ENCODE results near the gene HMGB4. TPM values are rescaled to one million over a fixed set of nuclear protein-coding genes. Genes with fewer than 3 reads are reported as not detected.

HMGB4 gene
- total RNA-seq, 1 donor from 2014 or later, result not detected

- peaks cover 25% of the 10 kb centered on the region for H3K9me3 Mint-ChIP-seq (ENCODE audit: low read depth)
- H3K36me3 Mint-ChIP-seq (ENCODE audit: low read depth), result no peaks in the 10 kb centered on the region
- no peak overlapping the region for H3K27ac Mint-ChIP-seq (ENCODE audit: unreplicated experiment)
- H3K4me3 Mint-ChIP-seq (ENCODE audit: unreplicated experiment), result no peak overlapping the region
- H3K4me1 Mint-ChIP-seq (ENCODE audit: low read depth), result no peaks in the 10 kb centered on the region
- TF ChIP-seq, protein P1, sequence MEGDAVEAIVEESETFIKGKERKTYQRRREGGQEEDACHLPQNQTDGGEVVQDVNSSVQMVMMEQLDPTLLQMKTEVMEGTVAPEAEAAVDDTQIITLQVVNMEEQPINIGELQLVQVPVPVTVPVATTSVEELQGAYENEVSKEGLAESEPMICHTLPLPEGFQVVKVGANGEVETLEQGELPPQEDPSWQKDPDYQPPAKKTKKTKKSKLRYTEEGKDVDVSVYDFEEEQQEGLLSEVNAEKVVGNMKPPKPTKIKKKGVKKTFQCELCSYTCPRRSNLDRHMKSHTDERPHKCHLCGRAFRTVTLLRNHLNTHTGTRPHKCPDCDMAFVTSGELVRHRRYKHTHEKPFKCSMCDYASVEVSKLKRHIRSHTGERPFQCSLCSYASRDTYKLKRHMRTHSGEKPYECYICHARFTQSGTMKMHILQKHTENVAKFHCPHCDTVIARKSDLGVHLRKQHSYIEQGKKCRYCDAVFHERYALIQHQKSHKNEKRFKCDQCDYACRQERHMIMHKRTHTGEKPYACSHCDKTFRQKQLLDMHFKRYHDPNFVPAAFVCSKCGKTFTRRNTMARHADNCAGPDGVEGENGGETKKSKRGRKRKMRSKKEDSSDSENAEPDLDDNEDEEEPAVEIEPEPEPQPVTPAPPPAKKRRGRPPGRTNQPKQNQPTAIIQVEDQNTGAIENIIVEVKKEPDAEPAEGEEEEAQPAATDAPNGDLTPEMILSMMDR (IDR thresholded peaks at IDR 0.05), result no peak
- no peak for DNase-seq (ENCODE audit: low spot score)
- H3K27me3 Mint-ChIP-seq (ENCODE audit: low read depth), result no peaks in the 10 kb centered on the region
Observed at GRCh38 chr1:33823830-33824229, 40.0 kb upstream of the HMGB4 start.

- no peaks in the 10 kb centered on the region for H3K27me3 Mint-ChIP-seq (ENCODE audit: low read depth)
- TF ChIP-seq, protein P1 (IDR thresholded peaks at IDR 0.05), result no peak
- H3K4me1 Mint-ChIP-seq (ENCODE audit: low read depth), result no peaks in the 10 kb centered on the region
- no peak for DNase-seq (ENCODE audit: low spot score)
- no peak overlapping the region for H3K4me3 Mint-ChIP-seq (ENCODE audit: unreplicated experiment)
- H3K36me3 Mint-ChIP-seq (ENCODE audit: low read depth), result no peaks in the 10 kb centered on the region
- H3K9me3 Mint-ChIP-seq (ENCODE audit: low read depth), result peaks cover 30% of the 10 kb centered on the region
- H3K27ac Mint-ChIP-seq (ENCODE audit: unreplicated experiment), result no peak overlapping the region
Observed at GRCh38 chr1:33824321-33824720, 39.6 kb upstream of the HMGB4 start.

DNA sequence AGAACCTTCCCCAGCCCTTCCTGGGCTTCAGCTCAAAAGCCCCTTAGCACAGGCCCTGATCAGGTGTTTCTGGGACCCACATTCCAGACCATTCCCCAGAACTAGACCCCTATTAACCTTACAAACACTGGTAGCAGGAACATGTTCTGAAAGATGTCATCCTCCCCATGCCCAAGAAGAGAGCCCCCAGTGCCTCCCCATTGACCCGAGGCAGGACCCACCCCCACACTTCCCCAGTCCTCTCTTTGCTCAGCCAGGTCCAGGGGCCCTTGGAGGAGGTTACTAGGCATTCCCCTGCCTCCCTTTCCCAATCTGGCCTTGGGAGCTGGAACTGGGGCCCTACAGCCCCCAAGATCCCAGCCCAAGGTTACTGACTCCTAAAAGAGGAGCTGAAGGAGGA, 38.9 kb upstream of the HMGB4 start:
- no peak for DNase-seq (ENCODE audit: low spot score)
- peaks cover 33% of the 10 kb centered on the region for H3K9me3 Mint-ChIP-seq (ENCODE audit: low read depth)
- no peak overlapping the region for H3K27ac Mint-ChIP-seq (ENCODE audit: unreplicated experiment)
- TF ChIP-seq, protein P1 (IDR thresholded peaks at IDR 0.05), result no peak
- no peaks in the 10 kb centered on the region for H3K4me1 Mint-ChIP-seq (ENCODE audit: low read depth)
- no peaks in the 10 kb centered on the region for H3K36me3 Mint-ChIP-seq (ENCODE audit: low read depth)
- H3K27me3 Mint-ChIP-seq (ENCODE audit: low read depth), result no peaks in the 10 kb centered on the region
- no peak overlapping the region for H3K4me3 Mint-ChIP-seq (ENCODE audit: unreplicated experiment)

- Mint-ChIP-seq H3K9me3 (ENCODE audit: low read depth) (peaks cover 33% of the 10 kb centered on the region), H3K27me3 (ENCODE audit: low read depth) (no peaks in the 10 kb centered on the region), H3K27ac (ENCODE audit: unreplicated experiment) (no peak overlapping the region), H3K36me3 (ENCODE audit: low read depth) (no peaks in the 10 kb centered on the region), H3K4me3 (ENCODE audit: unreplicated experiment) (no peak overlapping the region), H3K4me1 (ENCODE audit: low read depth) (no peaks in the 10 kb centered on the region)
- TF ChIP-seq, protein P1 (IDR thresholded peaks at IDR 0.05), result no peak
- no peak for DNase-seq (ENCODE audit: low spot score)
Observed at GRCh38 chr1:33825506-33825905, 38.4 kb upstream of the HMGB4 start.

DNA sequence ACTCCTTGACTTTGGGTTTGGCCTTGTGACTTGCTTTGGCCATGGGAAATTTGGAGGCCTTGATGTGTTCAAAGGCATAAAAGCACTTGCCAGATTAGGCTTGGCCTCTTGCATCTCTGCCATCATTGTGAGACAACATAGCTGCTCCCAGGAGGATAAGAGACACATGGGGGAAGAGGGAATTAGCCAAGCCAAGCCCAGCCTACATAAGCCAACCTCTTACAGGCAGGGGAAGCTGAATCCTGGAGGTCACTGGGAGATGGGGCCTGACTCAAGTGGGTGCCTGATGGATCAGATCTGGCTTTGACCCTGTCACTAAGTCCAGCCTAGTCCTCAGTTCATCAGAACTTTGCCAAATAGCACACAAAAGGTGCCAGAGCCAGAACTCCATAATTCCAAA, 37.6 kb upstream of the HMGB4 start:
- no peak overlapping the region for H3K4me3 Mint-ChIP-seq (ENCODE audit: unreplicated experiment)
- no peaks in the 10 kb centered on the region for H3K27me3 Mint-ChIP-seq (ENCODE audit: low read depth)
- no peak overlapping the region for H3K27ac Mint-ChIP-seq (ENCODE audit: unreplicated experiment)
- H3K4me1 Mint-ChIP-seq (ENCODE audit: low read depth), result no peaks in the 10 kb centered on the region
- H3K9me3 Mint-ChIP-seq (ENCODE audit: low read depth), result peaks cover 36% of the 10 kb centered on the region
- TF ChIP-seq, protein P1 (IDR thresholded peaks at IDR 0.05), result no peak
- no peak for DNase-seq (ENCODE audit: low spot score)
- no peaks in the 10 kb centered on the region for H3K36me3 Mint-ChIP-seq (ENCODE audit: low read depth)

Data from chondrocyte (in vitro differentiated cells).